ENCODE data around the gene MT1B.
A peak's percentile ranks its signal among the peaks of the same experiment; 100 is the strongest.

DNA sequence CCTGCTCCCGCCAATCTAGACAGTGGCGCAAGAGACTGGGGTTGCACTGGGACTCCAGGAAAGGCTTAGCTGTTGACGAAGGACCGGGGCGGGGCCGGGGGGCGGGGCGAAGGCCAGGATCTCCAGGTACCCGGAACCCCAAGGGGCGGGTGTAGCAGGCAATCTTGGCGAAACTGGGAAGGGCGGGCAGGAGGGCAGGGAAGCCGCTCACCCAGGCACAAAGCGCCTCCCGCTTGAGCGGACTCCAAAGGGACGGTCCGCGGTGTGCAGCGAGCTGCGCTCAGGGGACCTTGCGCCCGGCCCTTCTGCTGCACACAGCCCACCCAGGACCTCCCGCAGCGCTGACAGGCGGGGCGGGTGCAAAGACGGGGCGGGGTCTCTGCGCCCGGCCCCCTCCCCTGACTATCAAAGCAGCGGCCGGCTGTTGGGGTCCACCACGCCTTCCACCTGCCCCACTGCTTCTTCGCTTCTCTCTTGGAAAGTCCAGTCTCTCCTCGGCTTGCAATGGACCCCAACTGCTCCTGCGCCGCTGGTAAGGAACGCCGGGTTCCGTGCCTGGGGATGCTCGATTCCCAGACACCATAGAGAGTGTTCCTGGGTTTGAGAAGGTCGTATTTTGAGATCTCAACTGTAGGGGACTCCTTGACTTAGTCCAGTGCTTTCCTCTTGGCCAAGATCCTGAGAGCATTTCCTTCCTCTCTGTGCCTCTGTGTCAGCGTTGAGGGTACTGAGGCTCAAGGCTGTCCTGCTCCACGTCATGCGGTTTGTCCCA lies 6.1 kb downstream of the MT1B start, which contains the start of gene MT1F:
- TF ChIP-seq, protein P1, sequence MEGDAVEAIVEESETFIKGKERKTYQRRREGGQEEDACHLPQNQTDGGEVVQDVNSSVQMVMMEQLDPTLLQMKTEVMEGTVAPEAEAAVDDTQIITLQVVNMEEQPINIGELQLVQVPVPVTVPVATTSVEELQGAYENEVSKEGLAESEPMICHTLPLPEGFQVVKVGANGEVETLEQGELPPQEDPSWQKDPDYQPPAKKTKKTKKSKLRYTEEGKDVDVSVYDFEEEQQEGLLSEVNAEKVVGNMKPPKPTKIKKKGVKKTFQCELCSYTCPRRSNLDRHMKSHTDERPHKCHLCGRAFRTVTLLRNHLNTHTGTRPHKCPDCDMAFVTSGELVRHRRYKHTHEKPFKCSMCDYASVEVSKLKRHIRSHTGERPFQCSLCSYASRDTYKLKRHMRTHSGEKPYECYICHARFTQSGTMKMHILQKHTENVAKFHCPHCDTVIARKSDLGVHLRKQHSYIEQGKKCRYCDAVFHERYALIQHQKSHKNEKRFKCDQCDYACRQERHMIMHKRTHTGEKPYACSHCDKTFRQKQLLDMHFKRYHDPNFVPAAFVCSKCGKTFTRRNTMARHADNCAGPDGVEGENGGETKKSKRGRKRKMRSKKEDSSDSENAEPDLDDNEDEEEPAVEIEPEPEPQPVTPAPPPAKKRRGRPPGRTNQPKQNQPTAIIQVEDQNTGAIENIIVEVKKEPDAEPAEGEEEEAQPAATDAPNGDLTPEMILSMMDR (IDR thresholded peaks at IDR 0.05), result peak in 2 of 6 experiments; percentile 7 to 19
- TF ChIP-seq POLR2A (IDR thresholded peaks at IDR 0.05), result peak; percentile 21 to 87

Measured in thyroid gland (tissue), 4 donors.